GM23338 (cell line): ENCODE measurements around the gene IMMP2L. TPM values are rescaled to one million over a fixed set of nuclear protein-coding genes. Genes with fewer than 3 reads are reported as not detected.

Source experiments
- ATAC-seq: fragments of 200-7000 bp; cut with Tn5 transposase; 3 replicates; pipeline ENCODE4 v1.9.1; 2020
- DNase-seq: peaks from one replicate; pipeline ENCODE4 v3.0.0-alpha.2; 2015; ENCODE audit warnings: low spot score
- H2AFZ ChIP-seq: fragments of 200-600 bp; sonication (generic); 2 replicates; pipeline ENCODE4 v1.8.0; 2016; ENCODE audit warnings: antibody characterized with exemption, mild to moderate bottlenecking, moderate library complexity
- H3F3A ChIP-seq: fragments of 200-600 bp; sonication (generic); replicated peaks from 2 replicates; pipeline ENCODE4 v1.8.0; 2017; ENCODE audit warnings: antibody characterized with exemption, mixed run types, low read depth
- H3K27ac ChIP-seq: fragments of 200-600 bp; sonication (generic); 2 replicates; pipeline ENCODE4 v1.6.1; 2016; ENCODE audit warnings: low read depth
- H3K27me3 ChIP-seq: fragments of 200-600 bp; sonication (generic); 2 replicates; pipeline ENCODE4 v1.8.0; 2016; ENCODE audit warnings: mild to moderate bottlenecking, mixed run types, moderate library complexity; ENCODE audit not compliant: insufficient read depth
- H3K36me3 ChIP-seq: fragments of 200-600 bp; sonication (generic); 2 replicates; pipeline ENCODE4 v1.8.0; 2016; ENCODE audit warnings: mild to moderate bottlenecking; ENCODE audit not compliant: insufficient read depth
- H3K4me1 ChIP-seq: fragments of 200-600 bp; sonication (generic); 2 replicates; pipeline ENCODE4 v1.8.0; 2016; ENCODE audit warnings: mild to moderate bottlenecking, moderate library complexity; ENCODE audit not compliant: insufficient read depth
- H3K4me2 ChIP-seq: fragments of 200-600 bp; sonication (generic); 2 replicates; pipeline ENCODE4 v1.7.1; 2017; ENCODE audit warnings: mixed run types
- H3K4me3 ChIP-seq: fragments of 200-600 bp; sonication (generic); 2 replicates; pipeline ENCODE4 v1.6.1; 2016; ENCODE audit warnings: mixed run types
- H3K79me2 ChIP-seq: fragments of 200-600 bp; sonication (generic); replicated peaks from 2 replicates; pipeline ENCODE4 v1.8.0; 2017; ENCODE audit warnings: mild to moderate bottlenecking; ENCODE audit not compliant: insufficient read depth
- H3K9me2 ChIP-seq: fragments of 200-600 bp; sonication (generic); 2 replicates; pipeline ENCODE4 v1.8.0; 2017; ENCODE audit not compliant: insufficient read depth
- H4K20me1 ChIP-seq: fragments of 200-600 bp; sonication (generic); replicated peaks from 2 replicates; pipeline ENCODE4 v1.8.0; 2017; ENCODE audit warnings: mild to moderate bottlenecking; ENCODE audit not compliant: insufficient read depth
- H3K27ac Mint-ChIP-seq: 2 replicates; pipeline ENCODE4 v1.8.0; 2020; ENCODE audit warnings: inconsistent platforms, mild to moderate bottlenecking, moderate library complexity, mixed read lengths
- H3K27me3 Mint-ChIP-seq: 3 replicates; pipeline ENCODE4 v1.8.0; 2022; ENCODE audit warnings: low read depth, mild to moderate bottlenecking, moderate library complexity, mixed read lengths, inconsistent platforms; ENCODE audit not compliant: insufficient read depth, poor library complexity
- H3K36me3 Mint-ChIP-seq: 3 replicates; pipeline ENCODE4 v1.8.0; 2021; ENCODE audit warnings: low read depth, mild to moderate bottlenecking, inconsistent platforms, moderate library complexity, mixed read lengths
- H3K4me1 Mint-ChIP-seq: 3 replicates; pipeline ENCODE4 v1.8.0; 2020; ENCODE audit warnings: mild to moderate bottlenecking, inconsistent platforms, mixed read lengths
- H3K4me3 Mint-ChIP-seq: 3 replicates; pipeline ENCODE4 v1.8.0; 2021; ENCODE audit warnings: moderate library complexity, mild to moderate bottlenecking, inconsistent platforms, mixed read lengths
- H3K9me3 Mint-ChIP-seq: 3 replicates; pipeline ENCODE4 v1.8.0; 2020; ENCODE audit warnings: moderate library complexity, mild to moderate bottlenecking, inconsistent platforms, mixed read lengths
- CREB1 ChIP-seq: fragments of 250-450 bp; sonication (Bioruptor Pico); IDR thresholded peaks from 2 replicates; pipeline ENCODE4 v1.5.0; 2020; ENCODE audit warnings: low read depth, mild to moderate bottlenecking, moderate library complexity
- EZH2 ChIP-seq: fragments of 200-600 bp; sonication (generic); IDR thresholded peaks from one replicate; pipeline ENCODE4 v1.8.0; 2017; ENCODE audit warnings: antibody characterized with exemption, mild to moderate bottlenecking, low read depth; ENCODE audit not compliant: unreplicated experiment
- EZH2phosphoT487 ChIP-seq: fragments of 200-600 bp; sonication (generic); IDR thresholded peaks from one replicate; pipeline ENCODE4 v1.8.1; 2018; ENCODE audit warnings: antibody characterized with exemption; ENCODE audit not compliant: unreplicated experiment
- JUNB ChIP-seq: IDR thresholded peaks from one replicate; pipeline ENCODE4 v1.6.1; 2016; ENCODE audit warnings: antibody characterized with exemption; ENCODE audit not compliant: unreplicated experiment
- REST ChIP-seq: IDR thresholded peaks from one replicate; pipeline ENCODE4 v1.6.1; 2018; ENCODE audit warnings: antibody characterized with exemption; ENCODE audit not compliant: unreplicated experiment
- polyA plus RNA-seq: library from polyadenylated mRNA; unstranded; fragments of >200 nt; fragmentation: Nextera tagmentation; extraction: Ambion mirVana; gene quantifications from 2 replicates; pipeline ENCODE4 v1.2.1, GENCODE V29; 2016
- total RNA-seq: library from RNA; depleted of rRNA; stranded (reverse); fragments of >200 nt; shearing (Covaris generic); gene quantifications from 2 replicates; pipeline ENCODE4 v1.2.3, GENCODE V29; 2014

IMMP2L gene
- total and polyA plus RNA-seq, 2 experiments from 2014 or later = 7.3 to 14.0 TPM

- Histone ChIP-seq H4K20me1 (no peaks in the 10 kb centered on the region), H3K27me3 (no peaks in the 10 kb centered on the region), H3K4me1 (peaks cover 7% of the 10 kb centered on the region), H3K79me2 (no peaks in the 10 kb centered on the region), H3F3A (no peaks in the 10 kb centered on the region), H3K36me3 (0 out of 2 replicates have a peak, but pooled peaks cover 3% of the 10 kb centered on the region), H3K27ac (no peak overlapping the region), H3K4me2 (no peak overlapping the region), H2AFZ (no peak overlapping the region), H3K9me2 (peaks cover 5% of the 10 kb centered on the region; the same call in 1 of the 2 replicates), H3K4me3 (no peak overlapping the region)
- Mint-ChIP-seq H3K4me3 (no peak overlapping the region), H3K9me3 (peaks cover 9% of the 10 kb centered on the region), H3K36me3 (peaks cover 8% of the 10 kb centered on the region), H3K27me3 (no peaks in the 10 kb centered on the region), H3K4me1 (peaks cover 15% of the 10 kb centered on the region), H3K27ac (no peak overlapping the region)
- no peak for ATAC-seq
- no peak for DNase-seq
- TF ChIP-seq EZH2phosphoT487 = no peak
Measured at GRCh38 chr7:111057066-111057465, 505.2 kb downstream of the IMMP2L start.

GRCh38 chr7:111056371-111056770 is 505.9 kb downstream of the IMMP2L start:
- Histone ChIP-seq H3K4me1 (peaks cover 10% of the 10 kb centered on the region), H2AFZ (no peak overlapping the region), H3K27me3 (no peaks in the 10 kb centered on the region), H3K79me2 (no peaks in the 10 kb centered on the region), H3K4me2 (no peak overlapping the region), H3F3A (no peaks in the 10 kb centered on the region), H3K4me3 (no peak overlapping the region), H3K9me2 (peaks cover under 1% of the 10 kb centered on the region; the same call in 1 of the 2 replicates), H4K20me1 (no peaks in the 10 kb centered on the region), H3K27ac (no peak overlapping the region), H3K36me3 (no peaks in the 10 kb centered on the region)
- Mint-ChIP-seq H3K27me3 (no peaks in the 10 kb centered on the region), H3K27ac (no peak overlapping the region), H3K4me3 (no peak overlapping the region), H3K36me3 (peaks cover 4% of the 10 kb centered on the region; the same call in 2 of the 3 replicates), H3K9me3 (peaks cover 3% of the 10 kb centered on the region; the same call in 2 of the 3 replicates), H3K4me1 (peaks cover 21% of the 10 kb centered on the region)
- ATAC-seq (no peak), DNase-seq (no peak)
- no peak for TF ChIP-seq JUNB

- TF ChIP-seq EZH2 (no peak), CREB1 (CRISPR knock-in tag) (no peak), REST (no peak), JUNB (no peak)
- H3K4me1 Mint-ChIP-seq = peaks cover 39% of the 10 kb centered on the region
- H3K9me3 Mint-ChIP-seq = no peaks in the 10 kb centered on the region
- H3K4me3 ChIP-seq = no peak overlapping the region
- no peaks in the 10 kb centered on the region; the same call in 1 of the 2 replicates for H3K9me2 ChIP-seq
- H3K4me3 Mint-ChIP-seq = no peak overlapping the region
- H3K27ac ChIP-seq = no peak overlapping the region
- no peaks in the 10 kb centered on the region for H3K79me2 ChIP-seq
- H3F3A ChIP-seq = no peaks in the 10 kb centered on the region
- 0 out of 3 replicates have a peak, but pooled peaks cover 2% of the 10 kb centered on the region for H3K36me3 Mint-ChIP-seq
- DNase-seq (no peak), ATAC-seq (no peak)
- H3K36me3 ChIP-seq = no peaks in the 10 kb centered on the region
- no peaks in the 10 kb centered on the region for H3K27me3 Mint-ChIP-seq
- no peaks in the 10 kb centered on the region for H4K20me1 ChIP-seq
- H2AFZ ChIP-seq = no peak overlapping the region
- H3K27me3 ChIP-seq = no peaks in the 10 kb centered on the region
- peaks cover 29% of the 10 kb centered on the region for H3K4me1 ChIP-seq
- 0 out of 2 replicates have a peak overlapping the region, but pooled peaks have one; percentile 10 for H3K4me2 ChIP-seq
- no peak overlapping the region; the same call in 1 of the 2 replicates for H3K27ac Mint-ChIP-seq
Measured at GRCh38 chr7:111053035-111053434, 509.3 kb downstream of the IMMP2L start.
